HFFc6 (cell line): Measurements from ENCODE around the gene EIF4G1. TPM values are rescaled to one million over a fixed set of nuclear protein-coding genes. Genes with fewer than 3 reads are reported as not detected.

ENCODE experiments used
- DNase-seq: peaks from one replicate; pipeline ENCODE4 v3.0.0-alpha.2; 2018
- H3K27ac Mint-ChIP-seq: 2 replicates; pipeline ENCODE4 v1.8.0; 2020; ENCODE audit warnings: mild to moderate bottlenecking, mixed read lengths
- H3K27me3 Mint-ChIP-seq: 2 replicates; pipeline ENCODE4 v1.8.0; 2021; ENCODE audit warnings: mild to moderate bottlenecking, moderate library complexity, mixed read lengths; ENCODE audit not compliant: insufficient read depth
- H3K36me3 Mint-ChIP-seq: 2 replicates; pipeline ENCODE4 v1.8.0; 2021; ENCODE audit warnings: low read depth, mixed read lengths
- H3K4me1 Mint-ChIP-seq: 2 replicates; pipeline ENCODE4 v1.8.0; 2020; ENCODE audit warnings: low read depth, mixed read lengths
- H3K4me3 Mint-ChIP-seq: 2 replicates; pipeline ENCODE4 v1.8.0; 2020; ENCODE audit warnings: mild to moderate bottlenecking, moderate library complexity, mixed read lengths
- H3K9me3 Mint-ChIP-seq: 2 replicates; pipeline ENCODE4 v1.8.0; 2020; ENCODE audit warnings: mild to moderate bottlenecking, mixed read lengths
- total RNA-seq, 6 experiments: library from RNA; stranded (reverse); fragmentation: NEBNext Ultra II Directional; extraction: Animal tissue kit (Norgen Biotek cat#: 25700); gene quantifications; 2 replicates in 1 of 6; 3 replicates in 5 of 6; pipeline ENCODE4 v1.2.3, GENCODE V29; 2021
- TF ChIP-seq, protein P1 (sequence below): fragments of 200-600 bp; sonication (generic); IDR thresholded peaks from 2 replicates; pipeline ENCODE4 v1.5.0; 2021; ENCODE audit warnings: antibody characterized with exemption, mild to moderate bottlenecking

The EIF4G1 gene
- total RNA-seq, 6 experiments from 2014 or later = 522 to 605 (median 559) TPM

DNA sequence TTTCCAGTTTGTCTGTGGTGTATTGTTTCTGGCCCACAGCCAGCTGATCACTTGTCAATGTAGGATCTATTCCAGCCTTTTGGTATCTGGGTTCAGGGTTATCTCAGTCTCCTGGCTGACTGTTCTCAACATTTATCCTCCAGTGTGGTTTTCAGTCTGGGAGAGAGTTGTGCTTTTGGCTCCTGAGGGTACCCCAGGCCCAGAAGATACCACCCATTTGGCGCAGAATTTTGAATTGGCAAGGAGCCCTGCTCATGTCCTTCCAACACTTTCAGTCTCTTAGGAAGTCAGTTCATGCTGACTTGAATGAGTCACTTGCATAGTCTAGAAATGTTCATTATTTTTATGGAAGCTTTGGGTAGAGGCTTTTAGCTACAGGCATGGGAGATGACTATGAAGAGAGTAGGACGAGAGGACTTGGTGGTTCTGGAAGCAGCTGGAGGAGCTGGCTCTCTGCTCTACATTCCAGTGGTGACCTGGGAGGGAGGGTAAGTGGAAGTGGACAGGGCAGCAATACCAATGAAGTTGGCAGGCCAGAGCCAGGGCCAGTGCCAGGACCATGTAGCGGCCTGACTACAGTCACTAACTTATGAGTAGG, 54.3 kb downstream of the EIF4G1 start:
- H3K4me3 Mint-ChIP-seq = peak overlapping the region; percentile 46; the same call in 1 of the 2 replicates
- H3K27ac Mint-ChIP-seq = peak overlapping the region; percentile 85
- H3K27me3 Mint-ChIP-seq = no peaks in the 10 kb centered on the region; the same call in 1 of the 2 replicates
- TF ChIP-seq, protein P1, sequence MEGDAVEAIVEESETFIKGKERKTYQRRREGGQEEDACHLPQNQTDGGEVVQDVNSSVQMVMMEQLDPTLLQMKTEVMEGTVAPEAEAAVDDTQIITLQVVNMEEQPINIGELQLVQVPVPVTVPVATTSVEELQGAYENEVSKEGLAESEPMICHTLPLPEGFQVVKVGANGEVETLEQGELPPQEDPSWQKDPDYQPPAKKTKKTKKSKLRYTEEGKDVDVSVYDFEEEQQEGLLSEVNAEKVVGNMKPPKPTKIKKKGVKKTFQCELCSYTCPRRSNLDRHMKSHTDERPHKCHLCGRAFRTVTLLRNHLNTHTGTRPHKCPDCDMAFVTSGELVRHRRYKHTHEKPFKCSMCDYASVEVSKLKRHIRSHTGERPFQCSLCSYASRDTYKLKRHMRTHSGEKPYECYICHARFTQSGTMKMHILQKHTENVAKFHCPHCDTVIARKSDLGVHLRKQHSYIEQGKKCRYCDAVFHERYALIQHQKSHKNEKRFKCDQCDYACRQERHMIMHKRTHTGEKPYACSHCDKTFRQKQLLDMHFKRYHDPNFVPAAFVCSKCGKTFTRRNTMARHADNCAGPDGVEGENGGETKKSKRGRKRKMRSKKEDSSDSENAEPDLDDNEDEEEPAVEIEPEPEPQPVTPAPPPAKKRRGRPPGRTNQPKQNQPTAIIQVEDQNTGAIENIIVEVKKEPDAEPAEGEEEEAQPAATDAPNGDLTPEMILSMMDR = no peak
- H3K4me1 Mint-ChIP-seq = peaks cover 64% of the 10 kb centered on the region
- H3K36me3 Mint-ChIP-seq = peaks cover 39% of the 10 kb centered on the region
- no peaks in the 10 kb centered on the region for H3K9me3 Mint-ChIP-seq
- peak; percentile 83 for DNase-seq

DNA sequence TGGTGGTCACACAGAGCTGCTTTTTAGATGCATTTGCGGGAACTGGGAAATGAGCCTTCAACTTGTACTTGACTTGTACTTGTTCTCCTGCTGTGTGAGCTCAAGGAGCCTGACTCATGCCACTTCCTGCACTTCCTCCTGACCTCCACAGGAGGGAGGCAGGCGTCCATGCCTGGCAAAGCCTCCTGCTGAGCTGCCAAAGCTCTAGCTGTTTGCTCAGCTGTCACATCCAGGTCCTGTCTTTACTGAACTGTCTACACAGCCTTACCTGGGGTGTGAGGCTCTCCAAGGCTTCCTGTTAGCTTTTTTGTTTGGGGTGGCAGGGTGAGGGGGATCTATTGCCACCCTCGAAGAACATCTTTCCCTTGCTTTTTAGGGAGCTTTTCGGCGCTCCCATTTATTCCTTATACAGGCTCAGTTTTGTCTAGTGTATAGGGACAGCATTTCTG, 57.2 kb downstream of the EIF4G1 start:
- Mint-ChIP-seq H3K4me3 (no peak overlapping the region), H3K4me1 (peaks cover 50% of the 10 kb centered on the region), H3K27me3 (peaks cover 14% of the 10 kb centered on the region), H3K36me3 (peaks cover 26% of the 10 kb centered on the region), H3K9me3 (no peaks in the 10 kb centered on the region), H3K27ac (peak overlapping the region; percentile 16; the same call in 1 of the 2 replicates)
- peak; percentile 82 for DNase-seq
- TF ChIP-seq, protein P1 = peak; percentile 95

DNA sequence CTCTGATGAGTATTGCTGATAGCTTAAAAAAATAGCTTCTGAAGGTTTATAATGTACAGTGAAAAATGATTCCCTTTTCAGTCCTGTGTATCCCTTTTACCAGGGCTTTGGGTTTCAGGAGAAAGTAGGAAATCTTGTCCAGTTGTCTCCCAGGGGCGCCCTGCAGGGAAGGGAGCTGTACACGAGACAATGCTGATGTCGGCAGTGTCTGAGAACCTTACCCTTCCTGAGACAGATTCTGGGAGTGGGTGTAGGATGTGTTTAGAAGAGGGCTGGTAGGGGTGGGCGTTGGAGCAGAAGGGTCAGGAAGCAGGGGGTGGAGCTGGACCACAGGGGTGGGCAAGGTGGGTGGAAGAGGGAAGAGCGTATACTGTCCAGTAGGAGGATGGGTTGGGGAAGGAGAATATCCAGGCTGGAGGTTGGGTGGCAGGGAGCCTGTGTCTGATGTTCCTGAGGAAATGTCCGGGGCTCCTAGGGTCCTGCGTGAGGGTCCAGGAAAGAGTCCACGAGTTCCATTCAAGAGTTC, 58.0 kb downstream of the EIF4G1 start:
- Mint-ChIP-seq H3K27ac (no peak overlapping the region), H3K9me3 (no peaks in the 10 kb centered on the region), H3K27me3 (peaks cover 20% of the 10 kb centered on the region), H3K4me3 (no peak overlapping the region), H3K36me3 (peaks cover 20% of the 10 kb centered on the region), H3K4me1 (peaks cover 42% of the 10 kb centered on the region)
- DNase-seq = no peak
- TF ChIP-seq, protein P1 = no peak

DNA sequence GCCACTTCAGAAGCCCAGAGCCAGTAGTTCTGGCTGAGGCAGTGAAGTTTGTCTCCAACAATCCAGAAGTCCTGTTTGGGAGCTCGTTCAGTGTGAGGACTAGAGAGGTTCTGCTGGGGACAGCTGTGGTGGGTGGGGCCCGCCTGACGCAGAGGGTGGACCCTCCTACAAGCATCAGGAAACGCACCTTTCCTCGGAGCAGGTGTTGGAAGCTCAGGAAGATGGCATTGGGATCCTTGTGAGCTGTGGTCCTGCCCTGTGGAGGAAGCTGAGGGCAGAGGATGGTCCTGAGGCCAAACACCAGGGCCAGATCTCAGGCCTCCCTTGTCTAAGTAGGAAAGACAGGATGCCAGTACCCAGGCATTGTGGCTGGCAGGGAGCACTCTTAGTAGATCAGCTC, 58.5 kb downstream of the EIF4G1 start:
- Mint-ChIP-seq H3K4me1 (peaks cover 37% of the 10 kb centered on the region), H3K27me3 (peaks cover 26% of the 10 kb centered on the region), H3K27ac (no peak overlapping the region), H3K9me3 (no peaks in the 10 kb centered on the region), H3K36me3 (peaks cover 17% of the 10 kb centered on the region), H3K4me3 (no peak overlapping the region)
- DNase-seq = no peak
- TF ChIP-seq, protein P1 = no peak

DNA sequence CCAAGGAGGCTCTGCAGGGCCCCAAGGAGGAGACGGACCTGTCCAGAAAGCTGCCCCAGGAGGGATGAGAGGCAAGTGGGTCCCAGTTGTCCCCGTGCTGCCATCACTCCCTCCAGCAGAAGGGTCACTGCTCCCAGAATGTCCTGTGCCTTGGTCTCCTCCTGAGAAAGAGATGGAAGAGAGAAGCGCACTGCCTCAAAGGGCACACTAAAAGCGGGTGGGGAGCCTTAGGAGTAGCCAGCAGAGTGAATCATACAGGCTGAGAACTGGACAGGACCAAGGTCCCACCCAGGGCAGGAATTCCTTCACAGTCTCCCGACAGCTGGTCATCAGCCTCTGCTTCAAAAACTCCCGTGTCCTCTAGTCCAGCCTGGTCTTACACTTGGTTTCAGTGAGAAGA, 59.0 kb downstream of the EIF4G1 start:
- H3K27me3 Mint-ChIP-seq = peaks cover 27% of the 10 kb centered on the region

More for the DNA sequence above, 59.0 kb downstream of the EIF4G1 start:
- Mint-ChIP-seq H3K9me3 (no peaks in the 10 kb centered on the region), H3K36me3 (peaks cover 13% of the 10 kb centered on the region), H3K4me3 (no peak overlapping the region), H3K27ac (no peak overlapping the region), H3K4me1 (peaks cover 32% of the 10 kb centered on the region)
- TF ChIP-seq, protein P1 = no peak
- peak; percentile 21 for DNase-seq
